G401 (cell line): ENCODE results near the gene KSR1. TPM values are rescaled to one million over a fixed set of nuclear protein-coding genes. Genes with fewer than 3 reads are reported as not detected.
"Not testable (repeated sequence)": the region's sequence is repeated elsewhere in the genome, so short reads cannot be mapped to it uniquely, and the experiment has no call there.

ENCODE experiments used
- DNase-seq: peaks from one replicate; pipeline ENCODE4 v3.0.0-alpha.2; 2015; ENCODE audit warnings: low spot score
- in situ Hi-C: cut with HindIII; loops from 2 replicates; pipeline ENCODE4 v1.10.0; 2016; ENCODE audit warnings: low sequenced_read_pairs, mixed read lengths
- total RNA-seq: library from RNA; depleted of rRNA; stranded (reverse); fragments of >200 nt; shearing (Covaris generic); gene quantifications from 2 replicates; pipeline ENCODE4 v1.2.3, GENCODE V29; 2014

KSR1 gene
- total RNA-seq, 1 experiment from 2014 or later: 6.0 TPM

DNA sequence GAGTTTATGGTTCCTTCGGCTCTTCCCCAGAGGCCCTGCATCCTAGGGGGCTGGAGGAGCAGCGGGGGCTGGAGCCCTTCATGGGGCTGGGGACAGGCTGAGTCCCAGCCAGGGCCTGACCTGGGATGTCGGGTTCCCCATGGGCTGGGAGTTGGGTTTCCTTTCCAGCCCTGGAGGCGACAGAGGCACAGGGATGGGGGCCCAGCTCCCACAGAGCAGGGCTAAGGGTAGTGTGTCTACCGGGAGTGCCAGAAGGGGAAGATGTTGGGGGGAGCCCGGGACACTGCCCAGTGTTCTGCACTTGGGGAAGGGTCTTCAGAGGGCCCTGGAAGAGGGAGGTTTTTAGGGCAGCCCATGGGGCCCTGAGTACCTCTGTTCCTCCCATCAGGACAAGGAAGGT, 30.7 kb upstream of the KSR1 start:
- in situ Hi-C loops: loop anchor here (25.0 kb wide), 1 partner anchor 137 kb away; no protein-coding TSS in a partner anchor

GRCh38 chr17:27425991-27426390, 30.3 kb upstream of the KSR1 start:
- DNase-seq: no peak
- in situ Hi-C loops: loop anchor here (25.0 kb wide), 1 partner anchor 136 kb away; no protein-coding TSS in a partner anchor

More for the DNA sequence above, 30.7 kb upstream of the KSR1 start:
- not testable (repeated sequence) for DNase-seq

- in situ Hi-C loops: loop anchor here (25.0 kb wide), 1 partner anchor 136 kb away; no protein-coding TSS in a partner anchor
- DNase-seq: not testable (repeated sequence)
These were observed 29.8 kb upstream of the KSR1 start for GRCh38 chr17:27426471-27426870.

DNA sequence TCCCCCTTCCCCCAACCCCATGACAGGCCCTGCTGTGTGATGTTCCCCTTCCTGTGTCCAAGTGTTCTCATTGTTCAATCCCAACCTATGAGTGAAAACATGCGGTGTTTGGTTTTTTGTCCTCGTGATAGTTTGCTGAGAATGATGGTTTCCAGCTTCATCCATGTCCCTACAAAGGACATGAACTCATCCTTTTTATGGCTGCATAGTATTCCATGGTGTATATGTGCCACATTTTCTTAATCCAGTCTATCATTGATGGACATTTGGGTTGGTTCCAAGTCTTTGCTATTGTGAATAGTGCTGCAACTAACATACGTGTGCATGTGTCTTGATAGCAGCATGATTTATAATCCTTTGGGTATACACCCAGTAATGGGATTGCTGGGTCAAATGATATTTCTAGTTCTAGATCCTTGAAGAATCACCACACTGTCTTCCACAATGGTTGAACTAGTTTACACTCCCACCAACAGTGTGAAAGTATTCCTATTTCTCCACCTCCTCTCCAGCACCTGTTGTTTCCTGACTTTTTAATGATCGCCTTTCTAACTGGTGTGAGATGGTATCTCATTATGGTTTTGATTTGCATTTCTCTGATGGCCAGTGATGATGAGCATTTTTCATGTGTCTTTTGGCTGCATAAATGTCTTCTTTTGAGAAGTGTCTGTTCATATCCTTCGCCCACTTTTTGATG, 28.9 kb upstream of the KSR1 start:
- not testable (repeated sequence) for DNase-seq
- in situ Hi-C loops: loop anchor here (25.0 kb wide), 1 partner anchor 135 kb away; no protein-coding TSS in a partner anchor

DNA sequence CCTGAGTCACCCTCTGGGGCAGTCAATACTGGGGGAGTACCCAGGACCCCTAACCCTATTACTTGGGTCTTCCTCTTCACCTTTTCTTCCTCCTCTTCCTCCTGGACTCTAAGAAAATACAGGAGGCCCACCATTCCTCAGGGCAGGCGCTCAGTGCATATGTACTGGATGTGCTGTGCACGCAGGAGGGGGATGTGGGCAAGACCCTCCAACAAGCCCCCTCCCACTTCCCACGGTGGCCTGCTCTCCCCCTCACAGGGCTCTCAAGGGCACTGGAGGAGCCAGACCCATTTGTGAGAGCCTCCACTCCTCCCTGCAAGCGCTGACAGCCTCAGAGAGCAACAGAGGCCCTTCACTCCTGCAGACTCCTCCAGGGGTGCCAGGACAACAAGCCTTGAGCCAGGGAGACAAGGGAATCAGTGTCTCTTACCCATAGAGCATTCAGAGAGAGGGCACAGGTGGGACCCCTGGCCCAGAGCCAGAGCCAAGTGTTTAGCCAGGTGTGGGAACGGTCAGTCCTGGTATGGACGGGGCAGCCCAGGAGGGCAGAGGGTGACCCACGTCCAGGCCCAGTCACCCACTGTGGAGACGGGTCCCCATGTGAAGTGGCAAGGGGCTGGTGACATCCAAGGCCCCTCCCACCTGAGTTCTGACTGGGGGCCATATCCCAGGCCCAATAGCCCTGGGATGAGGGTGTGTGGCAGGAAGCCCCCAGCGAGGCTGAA, 27.3 kb upstream of the KSR1 start:
- in situ Hi-C loops: loop anchor here (25.0 kb wide), 1 partner anchor 133 kb away; no protein-coding TSS in a partner anchor
- DNase-seq: no peak

DNA sequence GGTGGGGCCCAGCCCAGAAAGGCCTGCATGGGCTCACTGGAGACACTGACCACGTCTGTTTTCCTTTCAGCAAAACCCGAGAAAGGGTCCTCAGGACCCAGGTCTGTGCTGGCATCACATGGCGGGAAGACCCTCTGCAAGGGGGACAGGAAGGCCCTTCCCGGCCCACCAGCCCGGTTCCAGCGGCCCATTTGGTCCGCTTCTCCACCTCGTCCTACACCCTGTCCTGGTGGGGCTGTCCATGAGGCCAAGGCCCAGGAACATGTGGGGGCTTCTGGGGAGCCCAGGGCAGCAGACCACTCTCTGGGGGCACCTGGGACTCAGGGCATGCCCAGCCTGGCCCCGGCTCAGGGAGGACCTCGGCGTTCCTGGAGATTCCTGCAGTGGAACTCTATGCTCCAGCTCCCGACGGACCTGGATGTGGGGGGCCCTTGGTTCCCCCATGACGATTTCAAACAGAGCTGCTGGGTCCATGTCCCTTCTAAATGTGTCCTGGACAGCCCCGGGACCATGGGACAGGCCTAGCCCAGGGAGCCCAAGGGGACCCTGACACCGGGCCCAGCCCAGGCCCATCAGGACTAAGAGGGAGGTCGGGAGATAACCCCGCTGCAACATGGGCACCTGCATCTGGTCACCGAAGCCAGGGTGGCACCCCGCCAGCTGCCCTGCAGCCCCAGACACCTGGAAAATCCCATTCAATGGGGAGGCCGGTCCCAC, 26.4 kb upstream of the KSR1 start:
- in situ Hi-C loops: loop anchor here (25.0 kb wide), 1 partner anchor 132 kb away; no protein-coding TSS in a partner anchor
- no peak for DNase-seq

GRCh38 chr17:27430383-27430840, 25.8 kb upstream of the KSR1 start:
- DNase-seq: no peak
- in situ Hi-C loops: loop anchor here (25.0 kb wide), 1 partner anchor 132 kb away; no protein-coding TSS in a partner anchor

DNA sequence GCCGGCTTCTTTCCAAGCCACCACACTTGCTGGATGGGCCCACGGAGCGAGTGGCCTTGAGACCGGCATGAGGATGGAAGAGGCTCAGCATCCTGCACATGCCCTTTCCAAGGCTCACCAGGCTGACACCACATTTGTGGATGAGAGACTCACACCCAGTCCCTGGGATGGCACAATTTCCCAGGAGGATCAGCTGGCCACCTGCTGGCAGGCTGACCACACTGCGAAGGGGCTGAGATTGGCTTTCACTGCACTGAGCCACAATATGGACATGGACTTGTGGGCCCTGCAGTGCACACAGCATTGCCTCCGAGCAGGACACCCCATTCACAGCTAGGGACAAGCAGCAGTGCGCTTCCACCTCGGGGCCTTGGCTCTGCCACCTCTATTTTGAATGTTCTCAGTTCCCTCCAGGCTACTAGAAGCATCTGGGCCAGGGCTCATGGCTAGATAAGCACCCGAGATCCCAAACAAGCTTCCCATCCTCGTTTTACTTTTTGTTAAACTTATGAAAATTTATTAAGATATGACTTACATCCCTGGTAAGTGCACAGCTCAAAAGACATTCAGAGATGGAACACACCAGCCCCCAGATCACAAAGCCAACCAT, 25.3 kb upstream of the KSR1 start:
- in situ Hi-C loops: loop anchor here (25.0 kb wide), 1 partner anchor 131 kb away; no protein-coding TSS in a partner anchor
- no peak for DNase-seq

GRCh38 chr17:27433521-27433920, 22.7 kb upstream of the KSR1 start:
- in situ Hi-C loops: loop anchor here (25.0 kb wide), 1 partner anchor 129 kb away; no protein-coding TSS in a partner anchor
- no peak for DNase-seq

- DNase-seq: not testable (repeated sequence)
- in situ Hi-C loops: loop anchor here (25.0 kb wide), 1 partner anchor 127 kb away; no protein-coding TSS in a partner anchor
These were observed 20.7 kb upstream of the KSR1 start for GRCh38 chr17:27435431-27436070.

DNA sequence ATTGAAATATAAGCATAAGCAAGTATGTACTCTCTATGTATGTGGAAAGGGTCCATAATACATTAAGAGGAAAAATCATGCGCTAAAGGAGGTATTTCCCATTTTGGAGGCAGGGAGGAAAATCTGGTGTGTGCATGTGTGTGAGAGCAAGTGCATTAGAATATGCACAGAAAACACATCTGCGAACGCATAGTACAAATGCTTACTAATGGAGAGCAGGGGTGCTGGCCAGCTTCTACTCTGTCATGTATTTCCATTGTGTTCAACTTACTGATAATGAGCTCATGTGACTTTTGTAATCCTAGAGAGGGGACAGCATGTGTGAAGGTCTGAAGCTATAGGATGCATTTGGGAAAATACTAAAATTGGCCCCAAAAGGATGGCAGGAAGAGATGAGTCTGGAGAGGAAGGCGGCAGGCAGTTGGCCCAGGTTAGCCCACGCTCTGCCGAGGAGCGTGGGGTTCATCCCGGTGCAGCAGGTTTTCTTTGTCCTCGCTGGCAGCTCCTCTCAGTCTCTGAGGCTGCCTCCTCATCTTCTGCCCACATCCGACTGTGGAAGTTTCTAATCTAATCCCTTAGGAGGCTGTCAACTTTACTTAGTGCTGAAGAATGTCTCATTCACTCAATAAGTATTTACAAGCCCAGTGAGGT, 17.8 kb upstream of the KSR1 start:
- no peak for DNase-seq
- in situ Hi-C loops: loop anchor here (25.0 kb wide), 1 partner anchor 124 kb away; no protein-coding TSS in a partner anchor

DNA sequence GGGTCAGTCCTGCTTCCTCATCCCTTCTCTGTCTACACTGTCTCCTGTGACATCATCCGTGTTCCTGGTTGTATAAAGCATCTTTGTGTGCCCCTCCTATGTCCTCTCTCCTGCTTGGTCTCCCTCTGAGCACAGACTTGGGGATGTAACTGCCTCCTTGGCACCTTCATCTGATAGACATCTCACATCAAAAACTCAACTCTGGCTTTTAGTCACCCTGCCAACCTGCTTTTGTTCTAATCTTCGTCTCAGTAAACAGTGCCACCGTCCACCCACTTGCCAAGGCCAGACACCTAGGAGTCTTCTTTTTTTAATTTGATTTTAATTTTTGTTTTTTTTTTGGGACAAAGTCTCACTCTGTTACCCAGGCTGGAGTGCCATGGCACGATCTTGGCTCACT, 16.9 kb upstream of the KSR1 start:
- in situ Hi-C loops: loop anchor here (25.0 kb wide), 1 partner anchor 123 kb away; no protein-coding TSS in a partner anchor
- no peak for DNase-seq

DNA sequence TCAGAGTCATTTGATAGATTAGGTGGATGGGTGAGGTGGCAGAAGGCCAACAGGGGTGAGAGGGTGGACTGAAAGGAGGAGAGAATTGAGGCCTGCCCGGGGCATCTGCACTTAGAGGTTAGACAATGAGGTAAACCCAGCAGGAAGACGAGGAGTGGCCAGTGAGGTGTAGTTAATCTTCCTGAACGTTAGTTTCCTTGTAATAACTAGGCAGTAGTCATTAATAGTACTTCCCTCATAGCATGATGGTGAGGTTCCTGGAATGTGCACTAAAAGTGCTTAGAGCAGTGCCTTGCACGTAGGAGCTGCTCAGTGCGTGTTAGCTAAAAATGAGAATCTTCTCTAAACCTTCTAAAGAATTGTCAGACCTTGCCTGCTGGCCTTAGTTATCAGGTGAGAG, 13.5 kb upstream of the KSR1 start:
- DNase-seq: no peak
- in situ Hi-C loops: loop anchor here (25.0 kb wide), 1 partner anchor 120 kb away; no protein-coding TSS in a partner anchor

- DNase-seq: no peak
- in situ Hi-C loops: loop anchor here (25.0 kb wide), 1 partner anchor 119 kb away; no protein-coding TSS in a partner anchor
These were observed 12.8 kb upstream of the KSR1 start for GRCh38 chr17:27443491-27443890.

- in situ Hi-C loops: loop anchor here (25.0 kb wide), 1 partner anchor 116 kb away; no protein-coding TSS in a partner anchor
- DNase-seq: no peak
These were observed 10.3 kb upstream of the KSR1 start for GRCh38 chr17:27445971-27446370.

GRCh38 chr17:27446569-27447301, 9.5 kb upstream of the KSR1 start:
- in situ Hi-C loops: loop anchor here (25.0 kb wide), 1 partner anchor 116 kb away; no protein-coding TSS in a partner anchor
- no peak for DNase-seq

DNA sequence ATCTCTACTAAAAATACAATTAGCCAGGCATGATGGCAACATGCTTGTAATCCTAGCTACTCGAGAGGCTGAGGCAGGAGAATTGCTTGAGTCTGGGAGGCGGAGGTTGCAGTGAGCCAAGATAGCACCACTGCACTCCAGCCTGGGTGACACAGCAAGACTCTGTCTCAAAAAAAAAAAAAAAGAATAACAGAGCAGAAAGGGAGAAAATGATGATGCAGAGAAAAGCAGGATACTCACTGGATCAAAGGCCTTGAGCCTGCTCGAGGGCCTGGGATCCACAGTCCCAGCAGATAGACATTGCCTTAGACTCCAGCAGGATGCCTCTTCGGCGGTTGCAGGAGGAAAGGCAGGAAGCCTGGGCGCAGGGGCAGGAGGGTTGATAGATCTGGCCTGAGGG, 7.7 kb upstream of the KSR1 start:
- DNase-seq: not testable (repeated sequence)
- in situ Hi-C loops: loop anchor here (25.0 kb wide), 1 partner anchor 114 kb away; no protein-coding TSS in a partner anchor
